Endothelial cell of umbilical vein (primary cell): ENCODE data around the gene PTTG2. TPM values are rescaled to one million over a fixed set of nuclear protein-coding genes. Genes with fewer than 3 reads are reported as not detected.

Experiments
- BruUV-seq: library from RNA; stranded (reverse); fragments of 400-500 nt; replicated peaks from 2 replicates; lab custom pipeline; 2021; lab: Mats Ljungman, UMichigan
- CTCF ChIA-PET: fragments of 300-600, 350-600 bp; sonication (Branson Sonifier 250); formaldehyde crosslinking; loops from one replicate; lab custom pipeline; 2021; ENCODE audit warnings: antibody characterized with exemption, inconsistent platforms; lab: Charles Lee
- POLR2A ChIA-PET: fragments of 300-600, 350-600 bp; sonication (Branson Sonifier 250); formaldehyde crosslinking; loops from one replicate; lab custom pipeline; 2021; ENCODE audit warnings: antibody characterized with exemption, inconsistent platforms; lab: Charles Lee
- DNase-seq: peaks from one replicate; pipeline ENCODE4 v3.0.0-alpha.2; 2011; ENCODE audit warnings: low read depth, low spot score
- FAIRE-seq: peaks from 2 replicates; lab custom pipeline; 2011; peaks lifted over from hg19 to GRCh38; lab: Jason Lieb, UNC
- H2AFZ ChIP-seq: 2 replicates; pipeline ENCODE4 v1.6.0; 2012; ENCODE audit warnings: low read depth, low read length, control low read depth, inconsistent platforms
- H3K27ac ChIP-seq: 2 replicates; pipeline ENCODE4 v1.5.1; 2011; ENCODE audit warnings: low read depth, mild to moderate bottlenecking, control low read depth, low read length, moderate library complexity; ENCODE audit not compliant: insufficient read depth
- H3K27me3 ChIP-seq, 2 experiments: 2 replicates each; pipeline versions ENCODE4 v1.6.0 to v1.6.1; 2011; ENCODE audit warnings: low read length in 2 of 2, mixed read lengths in 1 of 2; ENCODE audit not compliant: control insufficient read depth in 2 of 2, insufficient read depth in 2 of 2
- H3K36me3 ChIP-seq, 2 experiments: 2 replicates in 1 of 2; 3 replicates in 1 of 2; pipeline ENCODE4 v1.5.1; 2011; ENCODE audit warnings: low read length in 2 of 2, mild to moderate bottlenecking in 1 of 2, moderate library complexity in 1 of 2; ENCODE audit not compliant: control insufficient read depth in 2 of 2, insufficient read depth in 2 of 2; ENCODE audit errors: extremely low read depth in 1 of 2
- H3K4me1 ChIP-seq: 3 replicates; pipeline ENCODE4 v1.5.1; 2011; ENCODE audit warnings: mild to moderate bottlenecking, low read length; ENCODE audit not compliant: control insufficient read depth, insufficient read depth; ENCODE audit errors: extremely low read depth
- H3K4me2 ChIP-seq: 2 replicates; pipeline ENCODE4 v1.6.1; 2011; ENCODE audit warnings: low read length, control low read depth, mixed read lengths; ENCODE audit not compliant: insufficient read depth
- H3K4me3 ChIP-seq, 3 experiments: fragments of 200-600 bp in 1 of 3; sonication (generic), shearing (Covaris generic) in 1 of 3; replicated peaks in 1 of 3; 2 replicates each; pipeline ENCODE4 v1.5.1; 2011 to 2016; ENCODE audit warnings: control low read depth in 3 of 3, low read length in 3 of 3, mild to moderate bottlenecking in 2 of 3, inconsistent platforms in 1 of 3, low read depth in 1 of 3, moderate library complexity in 1 of 3; ENCODE audit not compliant: insufficient read depth in 1 of 3
- H3K79me2 ChIP-seq: 2 replicates; pipeline ENCODE4 v1.6.0; 2012; ENCODE audit warnings: low read length, inconsistent platforms; ENCODE audit not compliant: control insufficient read depth, insufficient read depth
- H3K9ac ChIP-seq: replicated peaks from 2 replicates; pipeline ENCODE3; 2011; ENCODE audit warnings: low read length, control low read depth; ENCODE audit not compliant: insufficient read depth; ENCODE audit errors: extremely low read depth
- H3K9me1 ChIP-seq: replicated peaks from 3 replicates; pipeline ENCODE4 v1.6.0; 2011; ENCODE audit warnings: mild to moderate bottlenecking, low read length; ENCODE audit not compliant: control insufficient read depth, insufficient read depth; ENCODE audit errors: extremely low read depth
- H3K9me3 ChIP-seq: replicated peaks from 2 replicates; pipeline ENCODE4 v1.5.1; 2012; ENCODE audit warnings: low read length, inconsistent platforms; ENCODE audit not compliant: control insufficient read depth, insufficient read depth
- H4K20me1 ChIP-seq: replicated peaks from 2 replicates; pipeline ENCODE3; 2011; ENCODE audit warnings: mild to moderate bottlenecking, low read length; ENCODE audit not compliant: control insufficient read depth, insufficient read depth; ENCODE audit errors: extremely low read depth
- EZH2 ChIP-seq: IDR thresholded peaks from 2 replicates; pipeline ENCODE4 v1.6.1; 2012; ENCODE audit warnings: borderline replicate concordance, low read depth, mild to moderate bottlenecking, moderate library complexity, low read length, inconsistent platforms; ENCODE audit not compliant: severe bottlenecking
- FOS ChIP-seq: IDR thresholded peaks from 2 replicates; pipeline ENCODE4 v1.6.1; 2011; ENCODE audit warnings: mild to moderate bottlenecking, low read length, moderate library complexity, borderline replicate concordance; ENCODE audit not compliant: insufficient read depth
- GATA2 ChIP-seq: IDR thresholded peaks from 2 replicates; pipeline ENCODE4 v1.7.0; 2011; ENCODE audit warnings: low read depth, mild to moderate bottlenecking, moderate library complexity, mixed read lengths, low read length; ENCODE audit not compliant: insufficient read length, insufficient read depth
- MAX ChIP-seq: IDR thresholded peaks from 2 replicates; pipeline ENCODE4 v1.6.1; 2011; ENCODE audit not compliant: insufficient read depth, insufficient read length
- POLR2AphosphoS5 ChIP-seq: IDR thresholded peaks from 2 replicates; pipeline ENCODE4 v1.6.1; 2012; ENCODE audit warnings: low read depth, mild to moderate bottlenecking, control low read depth, low read length, moderate library complexity; ENCODE audit not compliant: insufficient read depth
- dilution Hi-C: fragments of 300-500 bp; cut with MboI; formaldehyde crosslinking; loops from one replicate; pipeline ENCODE4 v1.15.0; 2019; ENCODE audit warnings: low sequenced_read_pairs; ENCODE audit not compliant: extremely low pct_ligation_motif_present
- intact Hi-C: fragments of 100-400 bp; cut with micrococcal nuclease; formaldehyde crosslinking; loops from one replicate; pipeline ENCODE4 v1.10.0; 2022
- polyA plus RNA-seq, 4 experiments: library from polyadenylated mRNA; depleted of rRNA in 3 of 4; stranded (reverse) in 3 of 4; unstranded in 1 of 4; fragments of >200 nt; gene quantifications; 2 replicates each; pipeline versions ENCODE4 v1.2.1 to v1.2.3, GENCODE V29; 2011 to 2012; ENCODE audit warnings: missing spikeins in 1 of 4
- total RNA-seq: library from RNA; stranded (reverse); gene quantifications from 2 replicates; pipeline ENCODE4 v1.2.3, GENCODE V29; 2021

Gene PTTG2
- total and polyA plus RNA-seq, 2 donors (not counting 3 experiments of a cell fraction or from before 2014, with no cell fraction given), result not detected

- CTCF ChIA-PET, result interaction anchor here (1.0 kb wide), 1 partner anchor 30 kb away, joined by 3 read pairs; no protein-coding TSS in a partner anchor
Observed at GRCh38 chr4:37927434-37927833, 32.8 kb upstream of the PTTG2 start.

GRCh38 chr4:37928426-37929416 lies 31.5 kb upstream of the PTTG2 start:
- H3K4me3 ChIP-seq, result no peak overlapping the region
- BruUV-seq, result no TSS peak
- H3K27ac ChIP-seq, result no peak overlapping the region
- no peaks in the 10 kb centered on the region for H3K79me2 ChIP-seq
- no peaks in the 10 kb centered on the region for H3K36me3 ChIP-seq
- intact Hi-C loops (no loop called here), dilution Hi-C loops (no loop called here)
- no peak for DNase-seq
- H4K20me1 ChIP-seq, result no peaks in the 10 kb centered on the region
- no peak overlapping the region for H2AFZ ChIP-seq
- H3K9ac ChIP-seq, result no peak overlapping the region
- H3K9me1 ChIP-seq, result no peaks in the 10 kb centered on the region
- ChIA-PET POLR2A (no interaction called here), CTCF (interaction anchor here (1.0 kb wide), 1 partner anchor 11 kb away, joined by 4 read pairs; no protein-coding TSS in a partner anchor)
- H3K4me2 ChIP-seq, result no peak overlapping the region
- TF ChIP-seq POLR2AphosphoS5, result no peak
- no peak for TF ChIP-seq GATA2
- peaks cover 2 to 5% of the 10 kb centered on the region in 2 experiments for H3K27me3 ChIP-seq
- no peaks in the 10 kb centered on the region for H3K9me3 ChIP-seq
- FAIRE-seq, result no peak
- H3K4me1 ChIP-seq, result no peaks in the 10 kb centered on the region

More at GRCh38 chr4:37927434-37927833, 32.8 kb upstream of the PTTG2 start:
- Histone ChIP-seq H3K9me3 (no peaks in the 10 kb centered on the region), H3K27me3 (peaks cover 2 to 5% of the 10 kb centered on the region in 2 experiments), H3K27ac (no peak overlapping the region), H3K79me2 (no peaks in the 10 kb centered on the region), H3K4me1 (no peaks in the 10 kb centered on the region), H3K4me3 (no peak overlapping the region), H3K4me2 (no peak overlapping the region), H3K9ac (no peak overlapping the region), H3K36me3 (no peaks in the 10 kb centered on the region), H4K20me1 (no peaks in the 10 kb centered on the region), H2AFZ (no peak overlapping the region), H3K9me1 (no peaks in the 10 kb centered on the region)
- BruUV-seq, result no TSS peak
- dilution Hi-C loops, result no loop called here
- intact Hi-C loops, result no loop called here
- no peak for TF ChIP-seq FOS
- TF ChIP-seq EZH2, result no peak
- TF ChIP-seq POLR2AphosphoS5, result no peak
- TF ChIP-seq MAX, result no peak
- FAIRE-seq (no peak), DNase-seq (no peak)
- POLR2A ChIA-PET, result no interaction called here
